HEK293 (cell line): Measurements from ENCODE around the gene CERKL.

ENCODE experiments used
- CTCF ChIA-PET: fragments of 350-600 bp; formaldehyde crosslinking; extraction: SDS; loops from one replicate; lab custom pipeline; 2021; ENCODE audit warnings: antibody characterized with exemption; lab: Yijun Ruan, JAX
- POLR2A ChIA-PET: fragments of 300-600 bp; formaldehyde crosslinking; extraction: SDS; loops from one replicate; lab custom pipeline; 2020; ENCODE audit warnings: antibody characterized with exemption, inconsistent platforms; lab: Yijun Ruan, JAX
- H3K27ac ChIP-seq: fragments of 200-500 bp; sonication (Bioruptor generic); 2 replicates; pipeline ENCODE4 v1.5.1; 2014; ENCODE audit warnings: low read depth, low read length, control low read depth, inconsistent platforms; ENCODE audit errors: extremely low read depth
- H3K36me3 ChIP-seq, 2 experiments: fragments of 200-500 bp in 1 of 2; sonication (Bioruptor generic) in 1 of 2; 1 replicate in 1 of 2; 2 replicates in 1 of 2; pipeline ENCODE4 v1.5.1; 2014 to 2017; ENCODE audit warnings: inconsistent platforms in 2 of 2, low read length in 2 of 2; ENCODE audit not compliant: control insufficient read depth in 2 of 2, insufficient read depth in 1 of 2
- H3K4me1 ChIP-seq: fragments of 200-500 bp; sonication (Bioruptor generic); 2 replicates; pipeline ENCODE4 v1.5.1; 2014; ENCODE audit warnings: mild to moderate bottlenecking, low read length, inconsistent platforms; ENCODE audit not compliant: control insufficient read depth, insufficient read depth
- H3K4me3 ChIP-seq: 2 replicates; pipeline ENCODE4 v1.5.1; 2011; ENCODE audit warnings: low read depth, mild to moderate bottlenecking, control low read depth, low read length, moderate library complexity
- H3K9me3 ChIP-seq: fragments of 200-500 bp; sonication (Bioruptor generic); 2 replicates; pipeline ENCODE4 v1.5.1; 2014; ENCODE audit warnings: low read depth, low read length, inconsistent platforms; ENCODE audit not compliant: control insufficient read depth, insufficient read depth
- ELK4 ChIP-seq: IDR thresholded peaks from 2 replicates; pipeline ENCODE4 v1.6.1; 2011; ENCODE audit warnings: mild to moderate bottlenecking, low read depth, low read length, borderline replicate concordance
- GLI4 ChIP-seq: fragments of 450-650 bp; formaldehyde crosslinking; IDR thresholded peaks from 2 replicates; pipeline ENCODE4 v1.5.1; 2016; ENCODE audit warnings: missing biosample characterization, missing genetic modification characterization
- HIC1 ChIP-seq: fragments of 450-650 bp; formaldehyde crosslinking; IDR thresholded peaks from 2 replicates; pipeline ENCODE4 v1.5.1; 2016; ENCODE audit warnings: missing biosample characterization, missing genetic modification characterization
- INSM2 ChIP-seq: fragments of 450-650 bp; formaldehyde crosslinking; IDR thresholded peaks from 2 replicates; pipeline ENCODE4 v1.5.1; 2016; ENCODE audit warnings: missing biosample characterization, missing genetic modification characterization
- PRDM1 ChIP-seq: fragments of 450-650 bp; formaldehyde crosslinking; IDR thresholded peaks from 2 replicates; pipeline ENCODE4; 2016; ENCODE audit warnings: missing biosample characterization, missing genetic modification characterization
- SCRT2 ChIP-seq: fragments of 450-650 bp; formaldehyde crosslinking; IDR thresholded peaks from 2 replicates; pipeline ENCODE4 v1.5.1; 2016; ENCODE audit warnings: missing biosample characterization, missing genetic modification characterization
- SP2 ChIP-seq: fragments of 450-650 bp; formaldehyde crosslinking; IDR thresholded peaks from 2 replicates; pipeline ENCODE4 v1.5.1; 2016; ENCODE audit warnings: missing biosample characterization, missing genetic modification characterization
- ZBTB17 ChIP-seq: fragments of 450-650 bp; formaldehyde crosslinking; IDR thresholded peaks from 2 replicates; pipeline ENCODE4 v1.5.1; 2016; ENCODE audit warnings: missing biosample characterization, missing genetic modification characterization
- ZFHX2 ChIP-seq: fragments of 450-650 bp; formaldehyde crosslinking; conservative IDR thresholded peaks from 2 replicates; pipeline ENCODE4 v1.5.1; 2016; ENCODE audit warnings: missing biosample characterization, missing genetic modification characterization
- ZFP37 ChIP-seq: fragments of 450-650 bp; formaldehyde crosslinking; IDR thresholded peaks from 2 replicates; pipeline ENCODE4 v1.5.1; 2016; ENCODE audit warnings: missing biosample characterization, missing genetic modification characterization
- ZNF146 ChIP-seq: fragments of 450-650 bp; formaldehyde crosslinking; IDR thresholded peaks from 2 replicates; pipeline ENCODE4 v1.5.1; 2016; ENCODE audit warnings: missing biosample characterization, missing genetic modification characterization
- ZNF148 ChIP-seq: fragments of 450-650 bp; formaldehyde crosslinking; IDR thresholded peaks from 2 replicates; pipeline ENCODE4 v1.5.0; 2017; ENCODE audit warnings: missing biosample characterization, missing genetic modification characterization, borderline replicate concordance
- ZNF155 ChIP-seq: fragments of 450-650 bp; formaldehyde crosslinking; IDR thresholded peaks from 2 replicates; pipeline ENCODE4 v1.5.1; 2016; ENCODE audit warnings: missing biosample characterization, missing genetic modification characterization
- ZNF169 ChIP-seq: fragments of 450-650 bp; formaldehyde crosslinking; IDR thresholded peaks from 2 replicates; pipeline ENCODE4 v1.5.1; 2016; ENCODE audit warnings: missing biosample characterization, missing genetic modification characterization
- ZNF18 ChIP-seq: fragments of 450-650 bp; formaldehyde crosslinking; IDR thresholded peaks from 2 replicates; pipeline ENCODE4 v1.5.1; 2016; ENCODE audit warnings: missing biosample characterization, missing genetic modification characterization
- ZNF248 ChIP-seq: fragments of 450-650 bp; formaldehyde crosslinking; IDR thresholded peaks from 2 replicates; pipeline ENCODE4 v1.5.1; 2017; ENCODE audit warnings: missing biosample characterization, missing genetic modification characterization
- ZNF26 ChIP-seq: fragments of 450-650 bp; formaldehyde crosslinking; IDR thresholded peaks from 2 replicates; pipeline ENCODE4 v1.5.1; 2016; ENCODE audit warnings: missing biosample characterization, missing genetic modification characterization
- ZNF292 ChIP-seq: fragments of 450-650 bp; formaldehyde crosslinking; IDR thresholded peaks from 2 replicates; pipeline ENCODE4 v1.5.1; 2016; ENCODE audit warnings: low read depth, missing biosample characterization, missing genetic modification characterization, borderline replicate concordance
- ZNF416 ChIP-seq: fragments of 450-650 bp; formaldehyde crosslinking; IDR thresholded peaks from 2 replicates; pipeline ENCODE4 v1.5.1; 2016; ENCODE audit warnings: missing biosample characterization, missing genetic modification characterization
- ZNF544 ChIP-seq: fragments of 450-650 bp; formaldehyde crosslinking; IDR thresholded peaks from 2 replicates; pipeline ENCODE4 v1.5.0; 2017; ENCODE audit warnings: missing biosample characterization, missing genetic modification characterization
- ZNF645 ChIP-seq: fragments of 450-650 bp; formaldehyde crosslinking; IDR thresholded peaks from 2 replicates; pipeline ENCODE4; 2016; ENCODE audit warnings: missing biosample characterization, missing genetic modification characterization
- ZNF658 ChIP-seq: fragments of 450-650 bp; formaldehyde crosslinking; IDR thresholded peaks from 2 replicates; pipeline ENCODE4; 2016; ENCODE audit warnings: missing biosample characterization, missing genetic modification characterization
- ZNF768 ChIP-seq: fragments of 450-650 bp; formaldehyde crosslinking; IDR thresholded peaks from 2 replicates; pipeline ENCODE4 v1.5.1; 2018; ENCODE audit warnings: missing biosample characterization, mild to moderate bottlenecking, missing genetic modification characterization
- ZNF777 ChIP-seq: fragments of 450-650 bp; formaldehyde crosslinking; IDR thresholded peaks from 2 replicates; pipeline ENCODE4 v1.5.1; 2017; ENCODE audit warnings: missing biosample characterization, missing genetic modification characterization, borderline replicate concordance

Gene CERKL

GRCh38 chr2:181626671-181627070 is 30.2 kb downstream of the CERKL start:
- Histone ChIP-seq H3K4me3 (no peak overlapping the region), H3K9me3 (no peaks in the 10 kb centered on the region), H3K4me1 (no peaks in the 10 kb centered on the region), H3K27ac (no peak overlapping the region), H3K36me3 (no peaks in the 10 kb centered on the region)
- ChIA-PET POLR2A (no interaction called here), CTCF (no interaction called here)
- TF ChIP-seq ZNF416 (tag by site-specific recombination), result no peak
- TF ChIP-seq ZNF155 (tag by site-specific recombination), result no peak
- no peak for TF ChIP-seq ZNF26 (tag by site-specific recombination)
- no peak for TF ChIP-seq ZNF292
- TF ChIP-seq ELK4, result no peak
- TF ChIP-seq ZNF169 (tag by site-specific recombination), result no peak
- no peak for TF ChIP-seq ZNF18
- TF ChIP-seq ZBTB17 (tag by site-specific recombination), result no peak
- no peak for TF ChIP-seq ZNF544 (tag by site-specific recombination)
- TF ChIP-seq SP2 (tag by site-specific recombination), result no peak
- TF ChIP-seq ZNF148 (tag by site-specific recombination), result no peak
- TF ChIP-seq ZNF768 (tag by site-specific recombination), result no peak
- TF ChIP-seq ZNF146 (tag by site-specific recombination), result no peak
- no peak for TF ChIP-seq GLI4 (tag by site-specific recombination)
- TF ChIP-seq PRDM1 (tag by site-specific recombination), result no peak
- TF ChIP-seq ZNF645, result no peak
- no peak for TF ChIP-seq INSM2

- Histone ChIP-seq H3K36me3 (no peaks in the 10 kb centered on the region), H3K27ac (no peak overlapping the region), H3K4me1 (no peaks in the 10 kb centered on the region), H3K4me3 (no peak overlapping the region), H3K9me3 (no peaks in the 10 kb centered on the region)
- ChIA-PET CTCF (no interaction called here), POLR2A (no interaction called here)
- no peak for TF ChIP-seq ZNF658 (tag by site-specific recombination)
- no peak for TF ChIP-seq ZNF18
- TF ChIP-seq ZNF248 (tag by site-specific recombination), result no peak
- no peak for TF ChIP-seq HIC1 (tag by site-specific recombination)
- no peak for TF ChIP-seq ZFHX2 (tag by site-specific recombination)
- TF ChIP-seq ZFP37 (tag by site-specific recombination), result no peak
- no peak for TF ChIP-seq SCRT2 (tag by site-specific recombination)
- no peak for TF ChIP-seq ZNF777
Measured at GRCh38 chr2:181623159-181623558, 33.7 kb downstream of the CERKL start.
